Astrocyte of the spinal cord (primary cell): ENCODE data around the gene EIF3L.
A peak's percentile ranks its signal among the peaks of the same experiment; 100 is the strongest.
"Not testable (repeated sequence)": the region's sequence is repeated elsewhere in the genome, so short reads cannot be mapped to it uniquely, and the experiment has no call there.

Experiments
- DNase-seq: peaks from one replicate; pipeline ENCODE4 v3.0.0; 2011; ENCODE audit warnings: low read depth, low spot score
- H3K4me3 ChIP-seq: 2 replicates; pipeline ENCODE4 v1.5.1; 2011; ENCODE audit warnings: low read depth, mild to moderate bottlenecking, low read length, moderate library complexity
- CTCF ChIP-seq: IDR thresholded peaks from 2 replicates; pipeline ENCODE4 v1.5.1; 2012; ENCODE audit warnings: low read depth, mild to moderate bottlenecking, low read length, inconsistent platforms
- in situ Hi-C: cut with HindIII; loops from 2 replicates; pipeline ENCODE4 v1.10.0; 2017; ENCODE audit warnings: low sequenced_read_pairs

EIF3L gene

GRCh38 chr22:37849089-37849751 is at the start of gene EIF3L:
Gene EIF3L, plus strand, starts transcription at chr22:37849419. Its CDS starts 31 bp downstream, at chr22:37849450.
- peak within 1 kb of the TSS; percentile 62 for H3K4me3 ChIP-seq
- peak; percentile 90 for DNase-seq
- in situ Hi-C loops: no loop called here
- TF ChIP-seq CTCF: no peak

DNA sequence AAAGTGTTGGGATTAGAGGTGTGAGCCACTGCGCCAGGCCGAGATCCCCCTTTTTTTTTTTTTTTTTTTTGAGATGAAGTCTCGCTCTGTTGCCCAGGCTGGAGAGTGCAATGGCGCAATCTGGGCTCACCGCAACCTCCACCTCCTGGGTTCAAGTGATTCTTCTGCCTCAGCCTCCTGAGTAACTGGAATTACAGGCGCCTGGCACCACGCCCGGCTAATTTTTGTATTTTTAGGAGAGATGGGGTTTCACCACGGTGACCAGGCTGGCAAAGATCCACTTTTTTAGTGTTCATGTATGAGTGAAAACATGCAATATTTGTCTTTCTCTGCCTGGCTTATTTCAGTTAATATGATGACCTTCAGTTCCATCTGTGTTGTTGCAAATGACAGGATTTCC is 49.2 kb upstream of the EIF3L start:
- in situ Hi-C loops, DNase-seq, H3K4me3 ChIP-seq: not testable (repeated sequence)

- TF ChIP-seq CTCF: no peak
- in situ Hi-C loops: no loop called here
- peak overlapping the region; percentile 56 for H3K4me3 ChIP-seq
- no peak for DNase-seq
Measured at GRCh38 chr22:37801946-37802309, 47.3 kb upstream of the EIF3L start.

DNA sequence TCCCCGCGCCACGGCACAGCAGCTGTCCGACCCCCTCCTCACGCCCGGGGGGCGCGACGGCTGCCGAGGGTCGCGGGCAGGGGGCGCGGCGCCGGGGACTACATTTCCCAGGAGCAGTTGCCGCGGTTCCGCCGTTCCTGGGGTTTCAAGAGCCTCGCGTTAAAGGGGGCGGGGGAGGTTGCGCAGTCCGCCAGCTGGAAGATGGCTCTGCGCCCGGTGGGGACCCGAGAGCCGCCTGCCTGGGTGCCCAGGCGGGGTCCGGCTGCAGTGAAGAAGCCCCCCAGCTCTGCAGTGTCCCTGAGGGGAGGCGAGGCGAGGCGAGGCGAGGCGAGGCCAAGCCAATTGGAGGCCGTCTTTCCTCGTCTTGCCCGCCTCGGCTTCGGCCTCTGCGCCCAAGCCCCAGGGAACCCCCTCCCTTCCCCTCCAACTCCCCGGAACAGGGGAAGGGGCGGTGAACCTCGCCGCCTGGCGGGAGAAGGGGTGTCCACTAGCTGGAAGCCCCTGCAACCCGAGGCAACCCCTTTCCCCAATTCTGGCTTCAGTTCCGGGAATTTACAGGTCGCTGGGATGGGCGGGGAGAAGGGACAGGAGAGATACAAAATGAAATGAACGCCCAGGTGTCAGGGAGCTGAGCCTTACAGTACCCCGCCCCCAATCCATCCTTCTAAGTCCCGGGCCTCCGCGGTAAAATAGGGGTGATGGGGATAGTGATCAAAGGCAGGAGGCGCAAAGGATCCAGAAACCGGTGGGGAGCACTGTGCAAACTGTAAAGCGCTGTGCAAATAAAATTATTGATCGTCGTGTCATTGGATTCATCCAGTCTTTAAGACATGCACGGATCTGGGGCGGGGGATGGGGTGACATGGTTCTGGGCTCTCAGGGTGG is 46.7 kb upstream of the EIF3L start:
- peak; percentile 41 for DNase-seq
- in situ Hi-C loops: no loop called here
- H3K4me3 ChIP-seq: peak overlapping the region; percentile 56
- TF ChIP-seq CTCF: no peak

DNA sequence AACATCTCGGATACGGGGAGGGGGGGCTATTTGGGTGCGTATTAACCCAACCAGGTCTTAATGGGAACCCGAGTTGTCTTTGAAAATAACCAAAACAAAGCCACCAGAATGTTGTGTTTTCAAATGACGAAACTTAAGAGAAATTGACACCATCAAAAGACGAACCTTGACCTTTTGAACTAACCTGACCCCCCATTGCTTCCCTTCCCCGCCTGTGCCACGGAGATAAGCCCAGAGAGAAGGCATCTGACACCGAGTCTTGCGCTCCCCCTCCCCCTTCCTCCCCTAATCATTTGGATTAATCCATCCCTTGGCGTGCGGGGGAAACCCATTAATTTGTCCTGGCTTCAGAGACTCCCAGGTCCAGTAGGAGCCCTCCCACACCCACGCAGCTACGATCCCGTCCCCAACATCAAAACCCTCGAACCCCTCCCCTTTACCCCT is 46.0 kb upstream of the EIF3L start:
- in situ Hi-C loops: no loop called here
- no peak for DNase-seq
- no peak overlapping the region for H3K4me3 ChIP-seq
- TF ChIP-seq CTCF: no peak

DNA sequence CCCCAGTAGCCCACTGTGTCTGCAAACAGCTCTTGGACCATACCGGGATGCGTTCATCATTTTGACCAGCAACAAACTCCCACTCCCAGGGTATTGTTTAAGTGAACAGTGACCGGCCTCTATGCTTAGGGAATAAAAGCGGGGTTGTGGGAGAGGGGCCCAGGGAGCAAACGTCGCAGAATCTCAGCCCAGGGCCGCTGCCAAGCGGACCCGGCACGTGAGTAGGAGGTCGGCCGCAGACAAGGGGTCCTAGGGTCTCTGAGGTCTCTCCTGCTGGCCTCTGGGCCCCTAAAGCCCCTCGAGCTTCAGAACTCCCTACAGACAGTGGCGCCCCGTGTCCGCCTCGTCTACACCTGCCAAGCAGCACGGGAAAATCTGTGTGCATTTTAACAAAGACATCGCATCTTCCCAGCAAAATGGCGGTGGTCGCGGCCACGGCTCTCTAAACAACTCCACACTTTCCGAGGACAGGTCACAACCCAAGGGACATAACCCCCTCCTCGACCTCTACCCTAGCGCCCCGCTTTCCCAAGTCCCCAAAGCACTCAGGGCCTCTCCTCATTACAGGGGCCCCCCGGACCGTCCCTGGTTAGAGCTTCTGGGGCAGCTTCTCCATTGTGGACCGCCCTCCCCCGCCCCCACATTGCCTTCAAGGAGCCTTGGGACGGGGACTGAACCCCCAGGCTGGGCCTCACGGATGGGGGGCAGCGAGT is 45.4 kb upstream of the EIF3L start:
- in situ Hi-C loops: no loop called here
- H3K4me3 ChIP-seq: no peak overlapping the region
- DNase-seq: no peak
- TF ChIP-seq CTCF: no peak
